Astrocyte of the cerebellum (primary cell): ENCODE results near the gene POLR2A.

Source experiments
- DNase-seq: peaks from one replicate; pipeline ENCODE4 v3.0.0-alpha.2; 2011; ENCODE audit warnings: low read depth
- H3K4me3 ChIP-seq: 2 replicates; pipeline ENCODE4 v1.5.1; 2011; ENCODE audit warnings: mild to moderate bottlenecking, low read depth, low read length, moderate library complexity
- CTCF ChIP-seq: IDR thresholded peaks from 2 replicates; pipeline ENCODE4 v1.5.1; 2012; ENCODE audit warnings: low read length, low read depth, moderate library complexity, mild to moderate bottlenecking; ENCODE audit errors: missing control alignments
- in situ Hi-C: cut with HindIII; loops from 2 replicates; pipeline ENCODE4 v1.10.0; 2017; ENCODE audit warnings: low sequenced_read_pairs

Gene POLR2A

DNA sequence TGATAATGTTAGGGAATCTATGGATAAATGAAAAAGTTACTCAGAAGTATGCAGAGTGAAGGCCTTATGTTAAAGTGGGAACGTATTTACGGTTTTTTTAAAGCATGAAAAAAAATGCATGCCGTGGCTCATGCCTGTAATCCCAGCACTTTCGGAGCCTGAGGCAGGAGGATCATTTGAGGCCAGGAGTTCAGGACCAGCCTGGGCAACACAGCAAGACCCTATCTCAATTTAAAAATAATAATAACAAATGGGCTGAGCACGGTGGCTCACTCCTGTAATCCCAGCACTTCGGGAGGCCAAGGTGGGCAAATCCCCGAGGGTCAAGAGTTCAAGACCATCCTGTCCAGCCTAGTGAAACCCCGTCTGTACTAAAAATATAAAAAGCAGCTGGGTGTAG, 6.0 kb downstream of the POLR2A start:
- in situ Hi-C loops, result no loop called here

GRCh38 chr17:7491583-7491982, 7.4 kb downstream of the POLR2A start:
- TF ChIP-seq CTCF, result no peak
- no peak for DNase-seq
- in situ Hi-C loops, result no loop called here
- H3K4me3 ChIP-seq, result no peak overlapping the region

More for the DNA sequence above, 6.0 kb downstream of the POLR2A start:
- H3K4me3 ChIP-seq, result no peak overlapping the region
- TF ChIP-seq CTCF, result no peak
- no peak for DNase-seq

DNA sequence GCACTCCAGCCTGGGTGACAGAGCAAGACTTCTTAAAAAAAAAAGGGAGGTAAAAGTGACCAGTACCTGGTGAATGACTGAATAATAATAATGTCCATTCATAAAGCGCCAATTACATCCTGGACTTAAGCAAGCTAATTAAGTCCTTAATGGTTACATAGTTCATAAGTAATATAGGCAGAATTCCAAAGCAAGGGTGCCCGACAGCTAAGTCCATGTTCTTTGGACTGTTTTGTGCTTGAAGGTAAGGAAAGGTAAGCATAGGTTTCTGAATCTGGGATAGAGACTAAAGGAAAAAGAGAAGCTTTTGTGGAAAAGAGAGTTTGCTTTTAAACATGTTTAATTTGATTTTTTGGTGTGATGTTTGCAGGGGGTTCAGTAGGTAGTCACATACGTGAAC, 9.8 kb downstream of the POLR2A start:
- no peak for DNase-seq
- TF ChIP-seq CTCF, result no peak
- no peak overlapping the region for H3K4me3 ChIP-seq
- in situ Hi-C loops, result no loop called here

- no peak overlapping the region for H3K4me3 ChIP-seq
- in situ Hi-C loops, result no loop called here
- no peak for TF ChIP-seq CTCF
Observed at GRCh38 chr17:7495906-7496434, 11.8 kb downstream of the POLR2A start.

DNA sequence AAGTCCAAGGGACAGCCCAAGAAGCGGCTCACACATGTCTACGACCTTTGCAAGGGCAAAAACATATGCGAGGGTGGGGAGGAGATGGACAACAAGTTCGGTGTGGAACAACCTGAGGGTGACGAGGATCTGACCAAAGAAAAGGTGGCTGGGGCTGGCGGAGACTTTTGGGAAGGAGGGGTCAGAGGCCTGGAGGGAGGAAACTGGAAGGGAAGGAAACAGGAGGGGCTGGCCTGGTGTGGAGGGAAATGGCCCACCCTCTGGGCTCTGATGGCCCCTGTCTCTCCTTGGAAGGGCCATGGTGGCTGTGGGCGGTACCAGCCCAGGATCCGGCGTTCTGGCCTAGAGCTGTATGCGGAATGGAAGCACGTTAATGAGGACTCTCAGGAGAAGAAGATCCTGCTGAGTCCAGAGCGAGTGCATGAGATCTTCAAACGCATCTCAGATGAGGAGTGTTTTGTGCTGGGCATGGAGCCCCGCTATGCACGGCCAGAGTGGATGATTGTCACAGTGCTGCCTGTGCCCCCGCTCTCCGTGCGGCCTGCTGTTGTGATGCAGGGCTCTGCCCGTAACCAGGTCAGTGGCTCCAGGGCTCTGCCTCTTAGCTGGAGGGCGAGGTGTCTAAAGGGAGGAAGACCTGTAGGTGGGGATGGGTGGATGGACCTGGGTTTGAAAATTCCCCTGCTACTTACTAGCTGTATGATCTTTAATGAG, 12.5 kb downstream of the POLR2A start:
- TF ChIP-seq CTCF, result no peak
- DNase-seq, result no peak
- in situ Hi-C loops, result no loop called here
- H3K4me3 ChIP-seq, result no peak overlapping the region

More at GRCh38 chr17:7495906-7496434, 11.8 kb downstream of the POLR2A start:
- DNase-seq, result no peak

DNA sequence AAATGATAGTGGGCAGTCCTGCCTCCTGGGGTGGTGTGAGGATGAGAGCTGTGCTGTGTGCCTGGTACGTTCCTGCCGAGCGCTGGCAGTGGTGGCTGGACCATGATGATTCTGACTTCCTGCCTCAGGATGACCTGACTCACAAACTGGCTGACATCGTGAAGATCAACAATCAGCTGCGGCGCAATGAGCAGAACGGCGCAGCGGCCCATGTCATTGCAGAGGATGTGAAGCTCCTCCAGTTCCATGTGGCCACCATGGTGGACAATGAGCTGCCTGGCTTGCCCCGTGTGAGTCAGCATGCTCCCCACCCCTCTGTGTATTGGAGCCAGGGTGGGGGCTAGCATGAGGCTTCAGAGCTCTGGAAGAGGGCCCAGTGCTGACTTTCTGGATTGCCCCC, 13.1 kb downstream of the POLR2A start:
- no peak for TF ChIP-seq CTCF
- in situ Hi-C loops, result no loop called here
- H3K4me3 ChIP-seq, result no peak overlapping the region
- no peak for DNase-seq
